SK-N-MC (cell line): ENCODE data around the gene CFAP45.

ENCODE experiments used
- EZH2 ChIP-seq: fragments of 200-600 bp; sonication (generic); IDR thresholded peaks from one replicate; pipeline ENCODE4 v1.6.1; 2017; ENCODE audit warnings: antibody characterized with exemption
- FOXP2 ChIP-seq: optimal IDR thresholded peaks from 2 replicates; pipeline ENCODE3; 2011; ENCODE audit warnings: mild to moderate bottlenecking, moderate library complexity; ENCODE audit not compliant: insufficient read depth; ENCODE audit errors: extremely low read length, control extremely low read depth
- POLR2AphosphoS5 ChIP-seq: IDR thresholded peaks from 2 replicates; pipeline ENCODE4 v1.6.1; 2012; ENCODE audit warnings: mild to moderate bottlenecking, low read depth, low read length, borderline replicate concordance

GRCh38 chr1:159947942-159948341 is 48.0 kb upstream of the CFAP45 start:
- TF ChIP-seq EZH2 (no peak), POLR2AphosphoS5 (no peak), FOXP2 (no peak)
